Mesenchymal stem cell (in vitro differentiated cells and primary cell): ENCODE data around the gene RAP1GAP2.

Experiments used
- DNase-seq: peaks from one replicate; pipeline ENCODE4 v3.0.0-alpha.2; 2013
- H2AFZ ChIP-seq: one replicate; pipeline ENCODE4 v1.6.1; 2013; ENCODE audit warnings: low read depth, mild to moderate bottlenecking, control low read depth, inconsistent platforms, low read length, moderate library complexity
- H2AK5ac ChIP-seq: 2 replicates; pipeline ENCODE4 v1.6.1; 2013; ENCODE audit warnings: low read length, moderate library complexity, mild to moderate bottlenecking, inconsistent platforms; ENCODE audit not compliant: severe bottlenecking
- H2BK120ac ChIP-seq: one replicate; pipeline ENCODE4 v1.6.1; 2013; ENCODE audit warnings: low read depth, mild to moderate bottlenecking, inconsistent platforms, low read length, moderate library complexity
- H2BK12ac ChIP-seq, 2 experiments: one replicate each; pipeline ENCODE4 v1.6.1; 2013; ENCODE audit warnings: inconsistent platforms in 2 of 2, low read length in 2 of 2, mild to moderate bottlenecking in 2 of 2, moderate library complexity in 2 of 2, control low read depth in 1 of 2
- H2BK15ac ChIP-seq: one replicate; pipeline ENCODE4 v1.6.1; 2013; ENCODE audit warnings: mild to moderate bottlenecking, low read depth, inconsistent platforms; ENCODE audit not compliant: poor library complexity, severe bottlenecking
- H2BK5ac ChIP-seq: 2 replicates; pipeline ENCODE4 v1.6.1; 2013; ENCODE audit warnings: low read depth, mild to moderate bottlenecking, low read length, control low read depth, inconsistent platforms; ENCODE audit not compliant: poor library complexity, severe bottlenecking
- H3K14ac ChIP-seq, 2 experiments: one replicate each; pipeline ENCODE4 v1.6.1; 2013; ENCODE audit warnings: inconsistent platforms in 2 of 2, low read length in 2 of 2, control low read depth in 1 of 2, mild to moderate bottlenecking in 1 of 2, moderate library complexity in 1 of 2
- H3K18ac ChIP-seq, 2 experiments: one replicate each; pipeline ENCODE4 v1.6.1; 2013; ENCODE audit warnings: inconsistent platforms in 2 of 2, low read length in 2 of 2, control low read depth in 1 of 2, low read depth in 1 of 2, mild to moderate bottlenecking in 1 of 2
- H3K23ac ChIP-seq, 2 experiments: one replicate each; pipeline ENCODE4 v1.6.1; 2013; ENCODE audit warnings: inconsistent platforms in 2 of 2, low read length in 2 of 2, mild to moderate bottlenecking in 2 of 2, moderate library complexity in 2 of 2, control low read depth in 1 of 2
- H3K27ac ChIP-seq: 2 replicates; pipeline ENCODE4 v1.5.1; 2013; ENCODE audit warnings: mild to moderate bottlenecking, moderate library complexity, low read length, control low read depth, inconsistent platforms; ENCODE audit not compliant: poor library complexity, severe bottlenecking
- H3K27me3 ChIP-seq, 2 experiments: 2 replicates each; pipeline versions ENCODE4 v1.6.1 to v1.7.0; 2013; ENCODE audit warnings: low read length in 2 of 2, mild to moderate bottlenecking in 2 of 2, moderate library complexity in 2 of 2, control low read depth in 1 of 2, inconsistent platforms in 1 of 2; ENCODE audit not compliant: control insufficient read depth in 1 of 2, insufficient read depth in 1 of 2
- H3K36me3 ChIP-seq, 2 experiments: 2 replicates each; pipeline versions ENCODE4 v1.6.1 to v1.7.0; 2013; ENCODE audit warnings: low read length in 2 of 2, control low read depth in 1 of 2, inconsistent platforms in 1 of 2, low read depth in 1 of 2, mild to moderate bottlenecking in 1 of 2; ENCODE audit not compliant: insufficient read depth in 2 of 2, control insufficient read depth in 1 of 2
- H3K4ac ChIP-seq, 2 experiments: one replicate each; pipeline ENCODE4 v1.6.1; 2013; ENCODE audit warnings: inconsistent platforms in 2 of 2, low read length in 2 of 2, mild to moderate bottlenecking in 2 of 2, moderate library complexity in 2 of 2, control low read depth in 1 of 2, low read depth in 1 of 2
- H3K4me1 ChIP-seq: 2 replicates; pipeline ENCODE4 v1.6.1; 2013; ENCODE audit warnings: low read depth, low read length, control low read depth; ENCODE audit not compliant: control insufficient read depth, insufficient read depth
- H3K4me2 ChIP-seq: 2 replicates; pipeline ENCODE4 v1.6.1; 2013; ENCODE audit warnings: low read length, mild to moderate bottlenecking, inconsistent platforms; ENCODE audit not compliant: poor library complexity, severe bottlenecking
- H3K4me3 ChIP-seq, 2 experiments: 2 replicates each; pipeline versions ENCODE4 v1.5.1 to v1.7.0; 2013; ENCODE audit warnings: low read length in 2 of 2, mild to moderate bottlenecking in 2 of 2, control low read depth in 1 of 2, low read depth in 1 of 2; ENCODE audit not compliant: insufficient read depth in 1 of 2
- H3K79me1 ChIP-seq: replicated peaks from 2 replicates; pipeline ENCODE4 v1.6.1; 2013; ENCODE audit warnings: mild to moderate bottlenecking, control low read depth, low read length, inconsistent platforms; ENCODE audit not compliant: poor library complexity, severe bottlenecking
- H3K9ac ChIP-seq: 2 replicates; pipeline ENCODE4 v1.7.0; 2013; ENCODE audit warnings: mild to moderate bottlenecking, low read length, moderate library complexity
- H3K9me3 ChIP-seq: 2 replicates; pipeline ENCODE4 v1.7.0; 2013; ENCODE audit warnings: mild to moderate bottlenecking, low read length; ENCODE audit not compliant: control insufficient read depth
- H4K8ac ChIP-seq: one replicate; pipeline ENCODE4 v1.6.1; 2013; ENCODE audit warnings: inconsistent platforms, mild to moderate bottlenecking, low read length, moderate library complexity
- H4K91ac ChIP-seq: one replicate; pipeline ENCODE4 v1.6.1; 2013; ENCODE audit warnings: mild to moderate bottlenecking, low read length, inconsistent platforms
- WGBS: methylation state at CpG from one replicate; pipeline ENCODE4 v1.1.7; 2013; ENCODE audit warnings: mixed read lengths; 5-methylcytosine and 5-hydroxymethylcytosine counted together

The RAP1GAP2 gene

GRCh38 chr17:2880050-2880449, 83.8 kb downstream of the RAP1GAP2 start:
- 94% methylated on average over 5 of the region's 8 CpGs for WGBS
- H3K4me2 ChIP-seq, result no peak overlapping the region

GRCh38 chr17:2881295-2881694, 85.1 kb downstream of the RAP1GAP2 start:
- no peak overlapping the region for H3K4me2 ChIP-seq
- H3K27me3 ChIP-seq, result peaks cover 0 to 42% of the 10 kb centered on the region in 2 experiments
- H2BK120ac ChIP-seq, result no peak overlapping the region
- no peak for DNase-seq
- no peak overlapping the region for H4K8ac ChIP-seq
- H2BK15ac ChIP-seq, result no peak overlapping the region
- H2AFZ ChIP-seq, result no peak overlapping the region
- no peak overlapping the region for H3K18ac ChIP-seq
- no peak overlapping the region for H3K9ac ChIP-seq
- no peak overlapping the region for H3K4me3 ChIP-seq
- peaks cover 14% of the 10 kb centered on the region for H3K79me1 ChIP-seq
- no peaks in the 10 kb centered on the region for H3K9me3 ChIP-seq
- no peak overlapping the region for H3K14ac ChIP-seq
- H3K4ac ChIP-seq, result no peak overlapping the region
- H2AK5ac ChIP-seq, result no peak overlapping the region
- peaks cover 0 to 5% of the 10 kb centered on the region in 2 experiments for H3K36me3 ChIP-seq
- H2BK5ac ChIP-seq, result no peak overlapping the region
- no peak overlapping the region for H4K91ac ChIP-seq
- no peak overlapping the region for H2BK12ac ChIP-seq
- H3K27ac ChIP-seq, result no peak overlapping the region
- 85% methylated on average over 5 of the region's 5 CpGs for WGBS
- no peak overlapping the region for H3K23ac ChIP-seq
- peaks cover 14% of the 10 kb centered on the region for H3K4me1 ChIP-seq

More at GRCh38 chr17:2880050-2880449, 83.8 kb downstream of the RAP1GAP2 start:
- Histone ChIP-seq H2BK5ac (no peak overlapping the region), H4K91ac (no peak overlapping the region), H3K4me3 (no peak overlapping the region), H3K14ac (no peak overlapping the region), H3K9me3 (no peaks in the 10 kb centered on the region), H3K9ac (no peak overlapping the region), H2BK120ac (no peak overlapping the region), H3K36me3 (peaks cover 0 to 5% of the 10 kb centered on the region in 2 experiments), H3K4ac (no peak overlapping the region), H3K4me1 (peaks cover 10% of the 10 kb centered on the region), H4K8ac (no peak overlapping the region), H3K23ac (no peak overlapping the region), H2AFZ (no peak overlapping the region), H3K27ac (no peak overlapping the region), H2AK5ac (no peak overlapping the region), H3K18ac (no peak overlapping the region), H2BK12ac (no peak overlapping the region), H2BK15ac (no peak overlapping the region), H3K27me3 (peaks cover 0 to 40% of the 10 kb centered on the region in 2 experiments), H3K79me1 (peaks cover 16% of the 10 kb centered on the region)
- DNase-seq, result no peak

- no peak overlapping the region for H3K4me3 ChIP-seq
- H3K4me2 ChIP-seq, result no peak overlapping the region
- peaks cover 0 to under 1% of the 10 kb centered on the region in 2 experiments for H3K36me3 ChIP-seq
- H3K27me3 ChIP-seq, result peaks cover 0 to 33% of the 10 kb centered on the region in 2 experiments
- H2BK15ac ChIP-seq, result no peak overlapping the region
- H2AFZ ChIP-seq, result no peak overlapping the region
- no peak overlapping the region for H2BK5ac ChIP-seq
- no peak overlapping the region for H2BK12ac ChIP-seq
- no peak overlapping the region for H3K4ac ChIP-seq
- no peaks in the 10 kb centered on the region for H3K9me3 ChIP-seq
- peaks cover 14% of the 10 kb centered on the region for H3K4me1 ChIP-seq
- no peak overlapping the region for H4K91ac ChIP-seq
- no peak overlapping the region for H3K23ac ChIP-seq
- no peak overlapping the region for H4K8ac ChIP-seq
- H3K14ac ChIP-seq, result no peak overlapping the region
- H3K27ac ChIP-seq, result no peak overlapping the region
- WGBS, result 51% methylated on average over 10 of the region's 10 CpGs
- no peak overlapping the region for H3K18ac ChIP-seq
- peak; percentile 29 for DNase-seq
- H3K79me1 ChIP-seq, result peaks cover 12% of the 10 kb centered on the region
- no peak overlapping the region for H2AK5ac ChIP-seq
- H3K9ac ChIP-seq, result no peak overlapping the region
- H2BK120ac ChIP-seq, result no peak overlapping the region
Observed at GRCh38 chr17:2883544-2884213, 87.4 kb downstream of the RAP1GAP2 start.

- Histone ChIP-seq H4K91ac (no peak overlapping the region), H3K9ac (no peak overlapping the region), H3K9me3 (no peaks in the 10 kb centered on the region), H3K27me3 (peaks cover 0 to 28% of the 10 kb centered on the region in 2 experiments), H3K27ac (no peak overlapping the region), H3K23ac (no peak overlapping the region), H3K4me3 (no peak overlapping the region), H3K4me2 (no peak overlapping the region), H2BK5ac (no peak overlapping the region), H3K79me1 (peaks cover 12% of the 10 kb centered on the region), H2BK15ac (no peak overlapping the region), H3K18ac (no peak overlapping the region), H4K8ac (no peak overlapping the region), H2AFZ (no peak overlapping the region), H2BK12ac (no peak overlapping the region), H3K14ac (no peak overlapping the region), H3K4ac (no peak overlapping the region), H3K36me3 (no peaks in the 10 kb centered on the region), H2AK5ac (no peak overlapping the region), H3K4me1 (peaks cover 17% of the 10 kb centered on the region), H2BK120ac (no peak overlapping the region)
- no peak for DNase-seq
- WGBS, result 76% methylated on average over 7 of the region's 9 CpGs
Observed at GRCh38 chr17:2885733-2886132, 89.5 kb downstream of the RAP1GAP2 start.
